Effector memory CD4-positive, alpha-beta T cell (primary cell): Measurements from ENCODE around the gene TPRX2.

Experiments used
- DNase-seq, 3 donors: peaks; one replicate each; pipeline ENCODE4 v3.0.0-alpha.2; 2020
- H3K27ac ChIP-seq: 2 replicates; pipeline ENCODE4 v1.7.0; 2013; ENCODE audit warnings: mild to moderate bottlenecking, low read length, moderate library complexity; ENCODE audit not compliant: insufficient read depth, poor library complexity, severe bottlenecking
- H3K27me3 ChIP-seq: replicated peaks from 2 replicates; pipeline ENCODE4 v1.7.0; 2013; ENCODE audit warnings: mild to moderate bottlenecking, low read length; ENCODE audit not compliant: insufficient read depth, control insufficient read depth, poor library complexity, severe bottlenecking
- H3K36me3 ChIP-seq: 2 replicates; pipeline ENCODE4 v1.7.0; 2013; ENCODE audit warnings: mild to moderate bottlenecking, low read length, moderate library complexity; ENCODE audit not compliant: control insufficient read depth, insufficient read depth
- H3K4me1 ChIP-seq: 2 replicates; pipeline ENCODE4 v1.7.0; 2013; ENCODE audit warnings: low read length, mild to moderate bottlenecking; ENCODE audit not compliant: control insufficient read depth, insufficient read depth, poor library complexity, severe bottlenecking
- H3K4me3 ChIP-seq: 2 replicates; pipeline ENCODE4 v1.7.0; 2013; ENCODE audit warnings: low read length, low read depth, mild to moderate bottlenecking; ENCODE audit not compliant: insufficient read depth, poor library complexity, severe bottlenecking
- H3K9me3 ChIP-seq: 2 replicates; pipeline ENCODE4 v1.7.0; 2013; ENCODE audit warnings: mild to moderate bottlenecking, low read length, moderate library complexity; ENCODE audit not compliant: control insufficient read depth

TPRX2 gene

DNA sequence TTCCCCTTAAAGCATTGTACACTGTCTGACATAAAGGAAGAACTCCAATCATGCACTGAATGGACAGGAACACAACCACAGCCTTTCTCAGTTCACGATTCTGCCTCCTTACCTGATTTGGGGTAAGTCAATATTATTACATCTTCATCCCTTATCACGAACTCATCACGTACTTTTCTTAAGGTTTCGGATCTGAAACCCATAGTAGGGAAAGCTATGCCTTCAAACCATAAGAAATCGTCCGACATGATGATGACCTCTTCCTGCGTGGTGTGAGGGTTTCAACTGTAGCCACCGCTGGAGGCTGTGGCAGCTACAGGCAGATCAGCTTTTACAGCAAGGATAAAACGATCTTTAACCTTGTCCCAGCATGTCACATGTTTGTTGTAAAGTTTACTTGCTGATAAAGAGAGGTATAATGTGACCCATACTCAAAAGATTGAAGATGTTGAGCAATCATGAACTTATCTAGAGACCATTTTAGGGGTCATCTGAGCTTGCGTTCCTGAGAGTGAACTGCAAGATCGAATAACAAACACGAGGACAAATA lies 27.1 kb downstream of the TPRX2 start, which contains the start of gene SULT2A1:
SULT2A1 (minus strand) TSS at position 306 of the 550 bp plus-strand sequence; CDS start at position 248, 58 bp downstream.
- Histone ChIP-seq H3K4me1 (no peaks in the 10 kb centered on the region), H3K27ac (no peak within 1 kb of the TSS), H3K4me3 (no peak within 1 kb of the TSS), H3K27me3 (no peaks in the 10 kb centered on the region), H3K9me3 (no peaks in the 10 kb centered on the region), H3K36me3 (no peaks in the 10 kb centered on the region)
- DNase-seq, result no peak

DNA sequence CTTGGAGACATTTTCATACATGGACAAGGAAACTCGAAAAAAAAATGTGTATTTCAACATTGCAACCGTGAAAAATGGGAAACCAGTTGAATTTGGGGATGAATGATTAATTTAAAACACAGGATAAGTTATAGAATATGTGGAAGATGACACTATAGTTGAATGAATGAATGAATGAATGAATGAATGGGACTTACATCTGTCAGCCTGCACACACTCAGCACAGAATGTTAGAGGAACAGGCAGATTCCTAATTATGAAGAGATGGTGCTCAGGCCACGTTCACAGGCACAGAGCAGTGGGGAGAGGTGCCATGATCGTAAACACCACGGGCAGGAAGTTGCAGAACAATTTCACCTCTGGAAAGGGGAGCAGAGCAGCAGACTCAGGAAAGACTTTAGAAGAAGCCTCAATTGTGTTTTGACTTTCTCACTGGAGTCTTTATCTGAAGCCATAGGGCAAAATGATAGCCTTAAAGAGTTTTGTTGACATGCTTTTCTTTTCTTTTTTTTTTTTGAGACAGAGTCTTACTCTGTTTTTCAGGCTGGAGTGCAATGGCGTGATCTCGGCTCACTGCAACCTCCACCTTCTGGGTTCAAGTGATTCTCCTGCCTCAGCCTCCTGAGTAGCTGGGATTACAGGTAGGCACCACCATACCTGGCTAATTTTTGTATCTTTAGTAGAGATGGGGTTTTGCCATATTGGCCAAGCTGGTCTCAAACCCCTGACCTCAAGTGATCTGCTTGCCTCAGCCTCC lies 32.0 kb downstream of the TPRX2 start:
- H3K36me3 ChIP-seq, result no peaks in the 10 kb centered on the region
- no peak overlapping the region for H3K27ac ChIP-seq
- no peak overlapping the region for H3K4me3 ChIP-seq
- no peaks in the 10 kb centered on the region for H3K4me1 ChIP-seq
- no peak for DNase-seq
- H3K27me3 ChIP-seq, result no peaks in the 10 kb centered on the region
- no peaks in the 10 kb centered on the region for H3K9me3 ChIP-seq

DNA sequence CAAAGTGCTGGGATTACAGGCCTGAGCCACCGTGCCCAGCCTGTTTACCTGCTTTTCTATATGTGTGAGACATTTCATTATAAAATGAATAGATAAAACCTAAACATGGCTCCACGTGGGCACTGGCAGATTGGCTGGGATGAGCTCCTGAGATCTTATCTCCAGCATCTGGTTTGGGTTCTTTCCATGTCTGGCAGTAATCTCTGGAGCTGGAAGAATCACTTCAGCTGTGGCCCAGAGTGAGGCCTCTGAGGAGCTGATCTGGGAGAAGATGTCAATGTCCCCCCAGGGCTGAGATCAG lies 32.5 kb downstream of the TPRX2 start:
- no peak for DNase-seq
- no peaks in the 10 kb centered on the region for H3K4me1 ChIP-seq
- no peaks in the 10 kb centered on the region for H3K36me3 ChIP-seq
- no peak overlapping the region for H3K27ac ChIP-seq
- no peaks in the 10 kb centered on the region for H3K27me3 ChIP-seq
- no peak overlapping the region for H3K4me3 ChIP-seq
- H3K9me3 ChIP-seq, result no peaks in the 10 kb centered on the region

DNA sequence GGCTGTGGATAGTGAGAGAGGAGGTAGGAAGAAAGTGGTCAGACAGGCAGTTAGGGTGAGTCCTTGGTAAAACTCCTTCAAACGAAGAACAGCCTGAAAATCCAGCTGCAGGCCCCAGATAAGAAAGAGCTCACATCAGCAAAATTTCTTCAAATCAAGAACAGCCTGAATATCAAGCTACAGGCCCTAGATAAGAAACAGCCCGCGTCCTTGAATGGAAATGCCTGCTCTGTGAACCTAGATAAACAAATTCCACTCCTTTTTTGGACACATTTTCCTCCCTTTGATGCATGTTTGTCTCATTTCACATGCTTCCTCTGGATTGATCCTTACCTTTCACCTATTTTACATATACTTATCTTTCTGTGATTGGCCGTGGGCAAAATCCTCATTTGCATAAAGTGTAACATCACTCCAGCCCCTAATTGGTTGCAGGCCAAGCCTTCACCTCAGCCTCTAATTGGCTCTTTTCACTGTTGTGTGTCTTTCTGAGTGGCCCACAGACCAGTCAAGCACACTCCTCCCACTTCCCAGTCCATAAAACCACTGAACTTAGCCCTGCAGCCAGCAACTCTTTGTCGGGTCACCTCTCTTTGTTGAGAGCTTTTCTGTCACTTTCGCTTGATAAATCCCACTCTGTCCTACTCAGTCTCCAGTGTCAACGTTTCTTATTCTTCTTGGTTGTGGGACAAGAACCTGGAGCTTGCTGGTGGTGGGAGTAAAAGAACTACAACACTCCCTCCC lies 33.1 kb downstream of the TPRX2 start:
- H3K27me3 ChIP-seq, result no peaks in the 10 kb centered on the region
- DNase-seq, result no peak
- no peaks in the 10 kb centered on the region for H3K36me3 ChIP-seq
- H3K9me3 ChIP-seq, result no peaks in the 10 kb centered on the region
- no peak overlapping the region for H3K4me3 ChIP-seq
- no peaks in the 10 kb centered on the region for H3K4me1 ChIP-seq
- H3K27ac ChIP-seq, result no peak overlapping the region

DNA sequence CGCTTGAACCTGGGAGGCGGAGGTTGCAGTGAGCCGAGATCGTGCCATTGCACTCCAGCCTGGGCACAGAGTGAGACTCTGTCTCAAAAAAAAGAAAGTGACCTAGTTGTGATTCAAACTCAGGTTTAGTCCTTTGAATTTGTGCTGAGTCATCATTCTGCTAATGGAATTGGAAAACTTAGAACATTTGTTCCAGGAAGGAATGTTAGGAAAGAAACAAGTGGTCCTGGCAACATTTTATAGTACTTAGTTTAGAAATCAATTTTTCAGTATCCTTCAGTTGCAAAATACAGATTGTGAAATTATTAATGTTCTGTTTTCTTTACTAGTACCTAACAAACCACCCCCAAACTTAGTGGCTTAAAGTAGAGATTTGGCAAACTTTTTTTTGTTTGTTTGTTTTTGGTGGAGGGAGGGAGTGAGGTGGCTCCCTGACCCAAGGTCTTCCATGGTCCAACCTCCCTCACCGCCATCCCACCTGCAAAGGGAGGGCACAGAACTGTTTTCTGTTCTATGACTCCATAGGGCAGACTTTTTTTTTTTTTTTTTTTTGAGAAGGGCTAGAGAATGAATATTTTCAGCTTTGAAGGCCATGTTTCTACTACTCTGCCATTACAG lies 36.2 kb downstream of the TPRX2 start:
- Histone ChIP-seq H3K4me3 (no peak overlapping the region), H3K36me3 (no peaks in the 10 kb centered on the region), H3K27me3 (no peaks in the 10 kb centered on the region), H3K4me1 (no peaks in the 10 kb centered on the region), H3K9me3 (no peaks in the 10 kb centered on the region), H3K27ac (no peak overlapping the region)
- no peak for DNase-seq

- H3K9me3 ChIP-seq, result no peaks in the 10 kb centered on the region
- no peak for DNase-seq
- no peak overlapping the region for H3K27ac ChIP-seq
- H3K4me3 ChIP-seq, result no peak overlapping the region
- H3K4me1 ChIP-seq, result no peaks in the 10 kb centered on the region
- H3K36me3 ChIP-seq, result no peaks in the 10 kb centered on the region
- peaks cover under 1% of the 10 kb centered on the region for H3K27me3 ChIP-seq
Observed at GRCh38 chr19:47896019-47896418, 37.0 kb downstream of the TPRX2 start.

DNA sequence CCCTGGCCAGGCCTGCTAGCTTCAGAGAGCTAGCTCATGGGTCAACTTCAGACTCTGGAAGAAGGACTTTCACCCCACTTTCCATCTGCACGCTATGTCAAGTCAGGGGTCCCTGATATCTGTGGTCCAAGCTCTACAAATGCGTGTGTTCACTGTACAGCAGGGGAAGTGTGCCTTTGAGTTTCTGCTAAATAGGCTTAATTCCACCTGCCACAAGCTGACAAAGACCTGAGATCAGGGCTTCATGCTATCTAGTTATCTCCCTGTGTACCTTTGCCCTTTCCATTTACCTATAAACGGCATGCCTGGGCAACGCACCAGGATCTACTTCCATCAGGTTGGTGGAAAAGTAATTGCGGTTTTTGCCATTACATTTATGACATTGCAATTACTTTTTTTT lies 37.7 kb downstream of the TPRX2 start:
- no peak overlapping the region for H3K27ac ChIP-seq
- H3K27me3 ChIP-seq, result peaks cover 6% of the 10 kb centered on the region
- H3K36me3 ChIP-seq, result no peaks in the 10 kb centered on the region
- no peak for DNase-seq
- no peaks in the 10 kb centered on the region for H3K4me1 ChIP-seq
- no peaks in the 10 kb centered on the region for H3K9me3 ChIP-seq
- H3K4me3 ChIP-seq, result no peak overlapping the region

GRCh38 chr19:47897861-47898260 lies 38.8 kb downstream of the TPRX2 start:
- Histone ChIP-seq H3K36me3 (no peaks in the 10 kb centered on the region), H3K4me1 (no peaks in the 10 kb centered on the region), H3K27ac (no peak overlapping the region), H3K27me3 (peaks cover 6% of the 10 kb centered on the region), H3K4me3 (no peak overlapping the region), H3K9me3 (no peaks in the 10 kb centered on the region)
- no peak for DNase-seq

DNA sequence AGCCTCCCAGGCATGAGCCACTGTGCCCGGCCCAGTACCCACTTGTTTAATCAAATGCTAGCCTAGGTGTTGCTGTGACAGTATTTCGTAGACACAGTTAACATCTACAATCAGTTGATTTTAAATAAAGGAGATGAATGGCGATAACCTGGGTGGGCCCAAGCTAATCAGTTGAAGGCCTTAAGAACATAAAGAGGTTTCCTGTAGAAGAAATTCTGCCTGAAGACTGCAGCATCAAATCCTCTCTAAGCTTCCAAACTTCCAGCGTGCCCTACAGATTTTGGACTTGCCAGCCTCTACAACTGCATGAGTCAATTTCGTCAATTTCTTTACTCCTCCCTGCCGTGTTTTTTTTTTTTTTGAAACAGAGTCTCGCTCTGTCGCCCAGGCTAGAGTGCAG lies 40.3 kb downstream of the TPRX2 start:
- Histone ChIP-seq H3K9me3 (no peaks in the 10 kb centered on the region), H3K4me1 (no peaks in the 10 kb centered on the region), H3K4me3 (no peak overlapping the region), H3K27me3 (peaks cover 6% of the 10 kb centered on the region), H3K36me3 (no peaks in the 10 kb centered on the region), H3K27ac (no peak overlapping the region)
- no peak for DNase-seq

- Histone ChIP-seq H3K4me1 (no peaks in the 10 kb centered on the region), H3K4me3 (no peak overlapping the region), H3K27me3 (peaks cover 6% of the 10 kb centered on the region), H3K36me3 (no peaks in the 10 kb centered on the region), H3K27ac (no peak overlapping the region), H3K9me3 (no peaks in the 10 kb centered on the region)
- DNase-seq, result no peak
Observed at GRCh38 chr19:47901370-47901769, 42.3 kb downstream of the TPRX2 start.
